ENCODE results near the gene STEAP4. TPM values are rescaled to one million over a fixed set of nuclear protein-coding genes. Genes with fewer than 3 reads are reported as not detected.

Gene STEAP4
- polyA plus RNA-seq, 2 of the 4 experiments (the other 2 are of a cell fraction), result not detected

DNA sequence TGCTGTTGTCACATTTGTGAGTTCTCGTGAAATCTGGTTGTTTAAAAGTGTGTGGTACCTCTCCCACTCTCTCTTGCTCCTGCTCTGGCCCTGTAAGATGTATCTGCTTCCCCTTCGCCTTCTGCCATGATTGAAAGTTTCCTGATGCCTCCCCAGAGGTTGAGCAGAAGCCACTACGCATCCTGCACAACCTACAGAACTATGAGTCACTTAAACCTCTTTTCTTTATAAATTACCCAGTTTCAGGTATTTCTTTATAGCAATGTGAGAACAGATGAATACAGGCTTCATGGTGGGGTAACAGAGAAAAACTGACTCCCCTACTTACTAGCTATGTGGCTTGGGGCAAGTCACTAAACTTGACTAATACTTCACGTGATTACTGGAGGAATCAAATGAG lies 18.0 kb upstream of the STEAP4 start:
- TF ChIP-seq POLR2AphosphoS2 (conservative IDR thresholded peaks at IDR 0.05; ENCODE audit: low read length) (no peak), HOXB13 (CRISPR knock-in tag; IDR thresholded peaks at IDR 0.05; ENCODE audit: low read depth) (no peak), KDM5A (IDR thresholded peaks at IDR 0.05) (no peak), EP300 (IDR thresholded peaks at IDR 0.05) (no peak), ZC3H11A (IDR thresholded peaks at IDR 0.05) (no peak), CHD4 (IDR thresholded peaks at IDR 0.05; ENCODE audit: borderline replicate concordance) (no peak), ESRRA (IDR thresholded peaks at IDR 0.05; ENCODE audit: borderline replicate concordance, low read length) (no peak), KDM1A (IDR thresholded peaks at IDR 0.05; ENCODE audit: low read depth) (no peak), CHD2 (IDR thresholded peaks at IDR 0.05; ENCODE audit: low read length, partially characterized antibody) (no peak), RARB (CRISPR knock-in tag; IDR thresholded peaks at IDR 0.05) (no peak), MAFK (IDR thresholded peaks at IDR 0.05; ENCODE audit: partially characterized antibody) (no peak), MYC (IDR thresholded peaks at IDR 0.05; ENCODE audit: borderline replicate concordance, low read length) (no peak)
- TF ChIP-seq, protein P1, sequence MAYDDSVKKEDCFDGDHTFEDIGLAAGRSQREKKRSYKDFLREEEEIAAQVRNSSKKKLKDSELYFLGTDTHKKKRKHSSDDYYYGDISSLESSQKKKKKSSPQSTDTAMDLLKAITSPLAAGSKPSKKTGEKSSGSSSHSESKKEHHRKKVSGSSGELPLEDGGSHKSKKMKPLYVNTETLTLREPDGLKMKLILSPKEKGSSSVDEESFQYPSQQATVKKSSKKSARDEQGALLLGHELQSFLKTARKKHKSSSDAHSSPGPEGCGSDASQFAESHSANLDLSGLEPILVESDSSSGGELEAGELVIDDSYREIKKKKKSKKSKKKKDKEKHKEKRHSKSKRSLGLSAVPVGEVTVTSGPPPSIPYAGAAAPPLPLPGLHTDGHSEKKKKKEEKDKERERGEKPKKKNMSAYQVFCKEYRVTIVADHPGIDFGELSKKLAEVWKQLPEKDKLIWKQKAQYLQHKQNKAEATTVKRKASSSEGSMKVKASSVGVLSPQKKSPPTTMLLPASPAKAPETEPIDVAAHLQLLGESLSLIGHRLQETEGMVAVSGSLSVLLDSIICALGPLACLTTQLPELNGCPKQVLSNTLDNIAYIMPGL (CRISPR knock-in tag; IDR thresholded peaks at IDR 0.05; ENCODE audit: borderline replicate concordance), result no peak
- TF ChIP-seq, protein P2, sequence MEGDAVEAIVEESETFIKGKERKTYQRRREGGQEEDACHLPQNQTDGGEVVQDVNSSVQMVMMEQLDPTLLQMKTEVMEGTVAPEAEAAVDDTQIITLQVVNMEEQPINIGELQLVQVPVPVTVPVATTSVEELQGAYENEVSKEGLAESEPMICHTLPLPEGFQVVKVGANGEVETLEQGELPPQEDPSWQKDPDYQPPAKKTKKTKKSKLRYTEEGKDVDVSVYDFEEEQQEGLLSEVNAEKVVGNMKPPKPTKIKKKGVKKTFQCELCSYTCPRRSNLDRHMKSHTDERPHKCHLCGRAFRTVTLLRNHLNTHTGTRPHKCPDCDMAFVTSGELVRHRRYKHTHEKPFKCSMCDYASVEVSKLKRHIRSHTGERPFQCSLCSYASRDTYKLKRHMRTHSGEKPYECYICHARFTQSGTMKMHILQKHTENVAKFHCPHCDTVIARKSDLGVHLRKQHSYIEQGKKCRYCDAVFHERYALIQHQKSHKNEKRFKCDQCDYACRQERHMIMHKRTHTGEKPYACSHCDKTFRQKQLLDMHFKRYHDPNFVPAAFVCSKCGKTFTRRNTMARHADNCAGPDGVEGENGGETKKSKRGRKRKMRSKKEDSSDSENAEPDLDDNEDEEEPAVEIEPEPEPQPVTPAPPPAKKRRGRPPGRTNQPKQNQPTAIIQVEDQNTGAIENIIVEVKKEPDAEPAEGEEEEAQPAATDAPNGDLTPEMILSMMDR (IDR thresholded peaks at IDR 0.05), result no peak
- TF ChIP-seq, protein P3, sequence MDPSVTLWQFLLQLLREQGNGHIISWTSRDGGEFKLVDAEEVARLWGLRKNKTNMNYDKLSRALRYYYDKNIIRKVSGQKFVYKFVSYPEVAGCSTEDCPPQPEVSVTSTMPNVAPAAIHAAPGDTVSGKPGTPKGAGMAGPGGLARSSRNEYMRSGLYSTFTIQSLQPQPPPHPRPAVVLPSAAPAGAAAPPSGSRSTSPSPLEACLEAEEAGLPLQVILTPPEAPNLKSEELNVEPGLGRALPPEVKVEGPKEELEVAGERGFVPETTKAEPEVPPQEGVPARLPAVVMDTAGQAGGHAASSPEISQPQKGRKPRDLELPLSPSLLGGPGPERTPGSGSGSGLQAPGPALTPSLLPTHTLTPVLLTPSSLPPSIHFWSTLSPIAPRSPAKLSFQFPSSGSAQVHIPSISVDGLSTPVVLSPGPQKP (IDR thresholded peaks at IDR 0.05; ENCODE audit: low read depth, low read length), result no peak
- WGBS (ENCODE audit: missing lambda C conversion rate), result 8% methylated on average over 4 of the region's 4 CpGs
- POLR2A ChIA-PET, result no interaction called here
- H3K9me3 ChIP-seq, result no peaks in the 10 kb centered on the region
- ATAC-seq, result no peak
- no peaks in the 10 kb centered on the region for H3K4me1 ChIP-seq
- H3K27ac ChIP-seq, result no peak overlapping the region
- DNase-seq (ENCODE audit: low read depth in 1 of 2, low spot score in 1 of 2), result no peak
- no peak overlapping the region for H3K4me2 ChIP-seq
- CTCF ChIA-PET, result no interaction called here
- no peak for FAIRE-seq
- no peak overlapping the region for H3K4me3 ChIP-seq

DNA sequence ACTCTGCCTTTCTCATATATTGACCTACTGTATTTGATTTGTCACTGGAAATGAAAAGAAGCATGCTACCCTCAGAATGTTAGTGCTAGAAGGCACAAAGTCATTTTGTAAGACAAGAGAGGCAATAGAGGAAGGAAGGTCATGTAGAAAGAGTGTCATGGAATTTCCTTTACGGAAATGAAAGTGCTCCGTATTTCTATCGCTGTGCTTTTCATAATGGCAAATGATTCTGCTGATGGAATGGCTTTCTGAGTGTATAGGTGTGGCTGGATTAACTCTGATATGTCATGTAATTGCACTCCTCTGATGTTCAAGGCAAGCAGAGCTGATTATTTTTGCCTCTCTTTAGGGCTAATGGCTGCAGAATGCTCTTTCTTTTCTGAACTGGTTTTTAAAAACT lies 15.5 kb upstream of the STEAP4 start:
- 36% methylated on average over 3 of the region's 3 CpGs for WGBS (ENCODE audit: missing lambda C conversion rate)
- peak overlapping the region; percentile 24; the same call in 1 of the 3 replicates for H3K4me2 ChIP-seq
- DNase-seq (ENCODE audit: low read depth in 1 of 2, low spot score in 1 of 2) (no peak), FAIRE-seq (no peak), ATAC-seq (no peak)
- no peak for TF ChIP-seq JUNB (IDR thresholded peaks at IDR 0.05)
- no peak for TF ChIP-seq KDM1A (IDR thresholded peaks at IDR 0.05; ENCODE audit: low read depth)
- TF ChIP-seq SREBF2 (IDR thresholded peaks at IDR 0.05), result no peak
- TF ChIP-seq TP53 (CRISPR knock-in tag; IDR thresholded peaks at IDR 0.05), result no peak
- no peak for TF ChIP-seq ZSCAN20 (CRISPR knock-in tag; IDR thresholded peaks at IDR 0.05)
- TF ChIP-seq KDM5A (IDR thresholded peaks at IDR 0.05), result no peak
- TF ChIP-seq RCOR1 (IDR thresholded peaks at IDR 0.05; ENCODE audit: low read depth, low read length), result no peak
- no peak for TF ChIP-seq BHLHE40 (IDR thresholded peaks at IDR 0.05; ENCODE audit: low read depth, low read length)
- no peak for TF ChIP-seq RAD21 (conservative IDR thresholded peaks at IDR 0.05 in 1 of 2, IDR thresholded peaks at IDR 0.05 in 1 of 2)
- no peak overlapping the region for H3K27ac ChIP-seq
- CTCF ChIA-PET, result no interaction called here
- POLR2A ChIA-PET, result no interaction called here
- no peak overlapping the region for H3K4me3 ChIP-seq
- H3K4me1 ChIP-seq, result no peaks in the 10 kb centered on the region
- no peaks in the 10 kb centered on the region for H3K9me3 ChIP-seq

Data from A549 (cell line).